H1 (cell line): Measurements from ENCODE around the gene ANKRD53. TPM values are rescaled to one million over a fixed set of nuclear protein-coding genes. Genes with fewer than 3 reads are reported as not detected.

Source experiments
- ASH2L ChIP-seq: fragments of 200-600, 300-600 bp; sonication (generic); IDR thresholded peaks from one replicate; pipeline ENCODE4 v1.7.1; 2017; ENCODE audit warnings: low read length
- BACH1 ChIP-seq: IDR thresholded peaks from 2 replicates; pipeline ENCODE4 v1.6.1; 2012; ENCODE audit warnings: low read length, improper control_type of control experiment
- BRCA1 ChIP-seq: IDR thresholded peaks from 2 replicates; pipeline ENCODE4 v1.6.1; 2012; ENCODE audit warnings: low read depth, low read length, improper control_type of control experiment
- CBX8 ChIP-seq: fragments of 300-800, 300-1000 bp; sonication (generic); IDR thresholded peaks from 2 replicates; pipeline ENCODE4 v1.7.1; 2016; ENCODE audit warnings: low read depth, low read length, borderline replicate concordance
- CHD1 ChIP-seq: IDR thresholded peaks from 2 replicates; pipeline ENCODE4 v1.6.1; 2012; ENCODE audit warnings: low read depth, low read length, improper control_type of control experiment
- CHD2 ChIP-seq: IDR thresholded peaks from 2 replicates; pipeline ENCODE4 v1.6.1; 2012; ENCODE audit warnings: low read length, improper control_type of control experiment
- JUN ChIP-seq: IDR thresholded peaks from 2 replicates; pipeline ENCODE4 v1.6.1; 2011; ENCODE audit warnings: low read depth, mild to moderate bottlenecking, improper control_type of control experiment, low read length
- JUND ChIP-seq: IDR thresholded peaks from 2 replicates; pipeline ENCODE4 v1.6.1; 2011; ENCODE audit warnings: mild to moderate bottlenecking, improper control_type of control experiment, low read length
- NRF1 ChIP-seq: IDR thresholded peaks from 2 replicates; pipeline ENCODE4 v1.6.1; 2011; ENCODE audit warnings: mild to moderate bottlenecking, low read depth, low read length, improper control_type of control experiment
- PHF8 ChIP-seq: fragments of 200-600 bp; sonication (generic); conservative IDR thresholded peaks from 2 replicates; pipeline ENCODE4 v1.7.1; 2012; ENCODE audit warnings: low read depth, mild to moderate bottlenecking, inconsistent platforms, low read length, moderate library complexity
- POLR2AphosphoS5 ChIP-seq: IDR thresholded peaks from 2 replicates; pipeline ENCODE4 v1.6.1; 2011; ENCODE audit warnings: low read depth, low read length
- POU5F1 ChIP-seq: IDR thresholded peaks from 2 replicates; pipeline ENCODE4 v1.6.1; 2011; ENCODE audit warnings: low read depth, mild to moderate bottlenecking, low read length, moderate library complexity
- RAD21 ChIP-seq, 2 experiments: IDR thresholded peaks in 1 of 2; conservative IDR thresholded peaks in 1 of 2; 2 replicates each; pipeline ENCODE4 v1.6.1; 2011; ENCODE audit warnings: low read depth in 2 of 2, low read length in 2 of 2, improper control_type of control experiment in 1 of 2, inconsistent platforms in 1 of 2, mild to moderate bottlenecking in 1 of 2, moderate library complexity in 1 of 2
- SIN3A ChIP-seq, 2 experiments: IDR thresholded peaks in 1 of 2; conservative IDR thresholded peaks in 1 of 2; 2 replicates each; pipeline ENCODE4 v1.6.1; 2011 to 2012; ENCODE audit warnings: low read length in 2 of 2, improper control_type of control experiment in 1 of 2, low read depth in 1 of 2, mild to moderate bottlenecking in 1 of 2
- SIX5 ChIP-seq: IDR thresholded peaks from 2 replicates; pipeline ENCODE4 v1.6.1; 2011; ENCODE audit warnings: mild to moderate bottlenecking, low read depth, low read length
- SP1 ChIP-seq: IDR thresholded peaks from 2 replicates; pipeline ENCODE4 v1.6.1; 2011; ENCODE audit warnings: low read depth, low read length
- SP2 ChIP-seq: IDR thresholded peaks from 2 replicates; pipeline ENCODE4 v1.6.1; 2012; ENCODE audit warnings: mild to moderate bottlenecking, low read length, inconsistent platforms
- SP4 ChIP-seq: IDR thresholded peaks from 2 replicates; pipeline ENCODE4 v1.6.1; 2012; ENCODE audit warnings: low read length, inconsistent platforms
- TBP ChIP-seq: IDR thresholded peaks from 2 replicates; pipeline ENCODE4 v1.6.1; 2011; ENCODE audit warnings: low read depth, low read length, improper control_type of control experiment
- YY1 ChIP-seq: IDR thresholded peaks from 2 replicates; pipeline ENCODE4 v1.6.1; 2011; ENCODE audit warnings: low read depth, mild to moderate bottlenecking, low read length
- ZNF274 ChIP-seq: IDR thresholded peaks from 2 replicates; pipeline ENCODE4 v1.7.0; 2012; ENCODE audit warnings: low read length, borderline replicate concordance; ENCODE audit errors: extremely low read depth
- polyA plus RNA-seq, 7 experiments: library from polyadenylated mRNA; depleted of rRNA in 3 of 7; stranded (reverse) in 5 of 7; unstranded in 2 of 7; fragments of >200 nt in 5 of 7; fragments of 200-250 nt in 2 of 7; gene quantifications; 1 replicate in 5 of 7; 2 replicates in 1 of 7; 4 replicates in 1 of 7; pipeline versions ENCODE4 v1.2.1 to v1.2.3, GENCODE V29; 2011 to 2013; ENCODE audit warnings: missing spikeins in 2 of 7, mixed read lengths in 2 of 7
- total RNA-seq: library from RNA; stranded (reverse); fragmentation: NEBNext Ultra II Directional; extraction: Animal tissue kit (Norgen Biotek cat#: 25700); gene quantifications from 2 replicates; pipeline ENCODE4 v1.2.1, GENCODE V29; 2021
- TF ChIP-seq, protein P1 (sequence below), 3 experiments: IDR thresholded peaks; 1 replicate in 2 of 3; 2 replicates in 1 of 3; pipeline versions ENCODE4 v1.5.1 to v1.6.1; 2011; ENCODE audit warnings: low read length in 3 of 3, mild to moderate bottlenecking in 3 of 3, inconsistent platforms in 2 of 3, low read depth in 1 of 3, moderate library complexity in 1 of 3; ENCODE audit not compliant: insufficient read depth in 1 of 3; ENCODE audit errors: control extremely low read depth in 1 of 3
- TF ChIP-seq, protein P2 (sequence below): IDR thresholded peaks from 2 replicates; pipeline ENCODE4 v1.6.1; 2012; ENCODE audit warnings: inconsistent platforms

Gene ANKRD53
- total and polyA plus RNA-seq, 2 of the 8 experiments (the other 6 are each of a cell fraction or from before 2014, with no cell fraction given), result 0.39 to 0.70 TPM

DNA sequence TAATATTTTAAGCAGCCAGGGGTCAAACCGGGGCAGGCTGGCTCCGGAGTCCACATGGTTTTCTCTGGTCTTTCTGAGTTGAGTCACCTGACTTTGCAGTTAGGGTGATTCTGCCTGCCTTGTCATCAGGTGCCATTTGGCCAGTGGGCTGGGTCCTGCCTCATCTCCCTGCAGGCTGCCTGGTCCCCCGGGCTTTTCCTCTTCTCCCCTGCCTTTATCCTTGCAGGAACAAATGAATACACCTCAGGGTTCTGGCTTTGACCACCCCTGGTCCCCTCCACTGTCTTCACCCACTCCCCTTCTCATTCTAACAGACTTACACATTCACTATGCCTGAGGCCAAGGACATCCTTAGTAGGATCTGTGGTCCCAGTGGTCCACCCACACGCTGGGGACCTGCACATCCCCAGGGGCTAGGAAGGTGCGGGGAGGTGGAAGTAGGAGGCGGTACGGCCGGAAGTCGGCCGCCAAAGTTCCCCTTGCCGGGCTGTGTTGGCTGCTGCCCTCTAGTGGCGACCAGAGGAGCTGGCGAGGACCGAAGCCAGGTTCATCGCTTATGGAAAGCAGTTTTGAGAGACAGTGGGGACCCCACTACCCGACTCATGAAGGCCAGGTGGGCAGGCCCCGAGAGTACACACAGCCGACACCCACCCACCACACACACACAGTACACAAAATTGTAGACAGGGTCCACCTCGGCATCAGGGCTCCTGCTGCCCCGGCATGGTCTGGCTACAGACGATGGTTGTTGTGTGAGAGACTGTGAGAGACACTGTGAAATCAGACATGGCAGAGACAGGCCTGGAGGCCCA lies 22.6 kb downstream of the ANKRD53 start (continued):
- no peak for TF ChIP-seq NRF1
- TF ChIP-seq SIN3A (conservative IDR thresholded peaks at IDR 0.05 in 1 of 2, IDR thresholded peaks at IDR 0.05 in 1 of 2; ENCODE audit: low read depth in 1 of 2, low read length in 2 of 2), result no peak
- no peak for TF ChIP-seq CBX8
- TF ChIP-seq POU5F1, result no peak
- TF ChIP-seq CHD1, result no peak
- no peak for TF ChIP-seq CHD2
- TF ChIP-seq, protein P1, sequence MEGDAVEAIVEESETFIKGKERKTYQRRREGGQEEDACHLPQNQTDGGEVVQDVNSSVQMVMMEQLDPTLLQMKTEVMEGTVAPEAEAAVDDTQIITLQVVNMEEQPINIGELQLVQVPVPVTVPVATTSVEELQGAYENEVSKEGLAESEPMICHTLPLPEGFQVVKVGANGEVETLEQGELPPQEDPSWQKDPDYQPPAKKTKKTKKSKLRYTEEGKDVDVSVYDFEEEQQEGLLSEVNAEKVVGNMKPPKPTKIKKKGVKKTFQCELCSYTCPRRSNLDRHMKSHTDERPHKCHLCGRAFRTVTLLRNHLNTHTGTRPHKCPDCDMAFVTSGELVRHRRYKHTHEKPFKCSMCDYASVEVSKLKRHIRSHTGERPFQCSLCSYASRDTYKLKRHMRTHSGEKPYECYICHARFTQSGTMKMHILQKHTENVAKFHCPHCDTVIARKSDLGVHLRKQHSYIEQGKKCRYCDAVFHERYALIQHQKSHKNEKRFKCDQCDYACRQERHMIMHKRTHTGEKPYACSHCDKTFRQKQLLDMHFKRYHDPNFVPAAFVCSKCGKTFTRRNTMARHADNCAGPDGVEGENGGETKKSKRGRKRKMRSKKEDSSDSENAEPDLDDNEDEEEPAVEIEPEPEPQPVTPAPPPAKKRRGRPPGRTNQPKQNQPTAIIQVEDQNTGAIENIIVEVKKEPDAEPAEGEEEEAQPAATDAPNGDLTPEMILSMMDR (IDR thresholded peaks at IDR 0.05; ENCODE audit: control extremely low read depth in 1 of 3, insufficient read depth in 1 of 3, low read depth in 1 of 3, low read length in 3 of 3), result peak; percentile 88 to 94 (median 90)
- TF ChIP-seq SP2, result no peak
- TF ChIP-seq, protein P2, sequence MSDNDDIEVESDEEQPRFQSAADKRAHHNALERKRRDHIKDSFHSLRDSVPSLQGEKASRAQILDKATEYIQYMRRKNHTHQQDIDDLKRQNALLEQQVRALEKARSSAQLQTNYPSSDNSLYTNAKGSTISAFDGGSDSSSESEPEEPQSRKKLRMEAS, result peak; percentile 11
- peak; percentile 31 to 55; a peak in 3 of 4 replicates for TF ChIP-seq RAD21 (IDR thresholded peaks at IDR 0.05 in 1 of 2, conservative IDR thresholded peaks at IDR 0.05 in 1 of 2; ENCODE audit: low read depth in 2 of 2, low read length in 2 of 2)
- 0 out of 2 replicates have a peak, but pooled peaks have one; percentile 15 for TF ChIP-seq PHF8
- no peak for TF ChIP-seq JUND
- no peak for TF ChIP-seq BACH1
- TF ChIP-seq ASH2L, result no peak
- TF ChIP-seq TBP, result no peak
- TF ChIP-seq SIX5, result no peak
- TF ChIP-seq JUN, result no peak
- no peak for TF ChIP-seq POLR2AphosphoS5
- TF ChIP-seq SP1, result no peak
- TF ChIP-seq ZNF274, result no peak
- no peak for TF ChIP-seq SP4
- no peak for TF ChIP-seq YY1
- TF ChIP-seq BRCA1, result no peak
